Measurements from ENCODE around the gene PACSIN2. TPM values are rescaled to one million over a fixed set of nuclear protein-coding genes. Genes with fewer than 3 reads are reported as not detected.
A peak's percentile ranks its signal among the peaks of the same experiment; 100 is the strongest.

Gene PACSIN2
- polyA plus RNA-seq, 2 of the 4 experiments (the other 2 are of a cell fraction), result 60.3 to 94.0 TPM

DNA sequence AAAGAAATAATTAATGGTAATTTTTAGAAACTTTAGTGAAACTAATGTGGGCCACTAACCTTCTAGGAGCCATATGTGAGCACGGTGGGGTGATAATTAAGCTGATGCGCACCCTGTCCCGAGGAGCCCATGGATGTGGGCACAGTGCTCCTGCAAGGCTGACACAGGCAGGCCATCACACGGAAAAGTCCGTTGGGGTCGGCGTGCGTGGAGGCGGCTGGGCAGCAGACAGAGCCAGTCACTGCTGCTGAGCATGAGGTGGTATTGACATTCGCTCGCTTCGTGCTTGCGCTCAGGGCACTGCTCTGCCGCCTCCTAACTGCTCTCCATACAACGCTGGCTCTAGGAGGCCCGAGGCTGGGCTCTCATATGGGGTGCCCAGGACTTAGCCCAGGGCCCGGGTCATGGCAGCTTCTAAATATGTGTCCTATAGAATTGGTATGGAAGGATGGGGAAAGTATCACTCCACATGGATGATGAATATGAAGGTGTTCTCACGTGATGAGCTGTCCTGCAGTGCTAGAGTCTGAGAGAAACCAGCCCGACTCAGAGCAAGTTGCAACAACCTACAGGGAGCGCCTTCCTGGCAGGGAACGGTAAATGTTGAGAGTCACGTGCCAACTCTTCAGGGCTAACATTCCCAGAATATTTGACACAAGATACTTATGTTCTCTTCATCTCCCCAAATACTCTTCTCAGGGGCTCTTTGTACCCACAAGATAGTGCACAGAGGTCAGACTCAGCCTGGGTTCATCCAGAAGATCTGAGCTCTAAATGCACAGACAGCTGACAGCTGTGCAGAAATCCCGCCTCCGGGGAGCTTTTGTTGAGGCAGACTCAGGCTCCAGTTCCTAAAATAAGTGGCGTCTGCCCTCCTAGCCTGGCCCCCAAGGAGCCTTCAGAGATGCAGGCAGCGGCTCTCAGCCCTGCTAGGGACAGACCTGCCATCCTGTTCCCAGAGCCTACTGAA, 107.3 kb downstream of the PACSIN2 start:
- DNase-seq (ENCODE audit: low read depth in 1 of 2, low spot score in 1 of 2) (no peak), FAIRE-seq (no peak), ATAC-seq (no peak)
- ChIA-PET CTCF (interaction anchor here (1.0 to 4.3 kb wide), 4 partner anchors 12 to 40 kb away, joined by 3 to 24 read pairs (median 4); no protein-coding TSS in a partner anchor), POLR2A (no interaction called here)
- no peak overlapping the region for H3K27ac ChIP-seq
- H3K4me2 ChIP-seq, result no peak overlapping the region
- TF ChIP-seq RNF2 (IDR thresholded peaks at IDR 0.05; ENCODE audit: borderline replicate concordance, low read depth), result no peak
- no peak for TF ChIP-seq PBX3 (IDR thresholded peaks at IDR 0.05)
- no peak for TF ChIP-seq CBX2 (IDR thresholded peaks at IDR 0.05; ENCODE audit: borderline replicate concordance, low read depth)
- TF ChIP-seq, protein P1, sequence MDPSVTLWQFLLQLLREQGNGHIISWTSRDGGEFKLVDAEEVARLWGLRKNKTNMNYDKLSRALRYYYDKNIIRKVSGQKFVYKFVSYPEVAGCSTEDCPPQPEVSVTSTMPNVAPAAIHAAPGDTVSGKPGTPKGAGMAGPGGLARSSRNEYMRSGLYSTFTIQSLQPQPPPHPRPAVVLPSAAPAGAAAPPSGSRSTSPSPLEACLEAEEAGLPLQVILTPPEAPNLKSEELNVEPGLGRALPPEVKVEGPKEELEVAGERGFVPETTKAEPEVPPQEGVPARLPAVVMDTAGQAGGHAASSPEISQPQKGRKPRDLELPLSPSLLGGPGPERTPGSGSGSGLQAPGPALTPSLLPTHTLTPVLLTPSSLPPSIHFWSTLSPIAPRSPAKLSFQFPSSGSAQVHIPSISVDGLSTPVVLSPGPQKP (IDR thresholded peaks at IDR 0.05; ENCODE audit: low read depth, low read length), result no peak
- TF ChIP-seq KDM1A (IDR thresholded peaks at IDR 0.05; ENCODE audit: low read depth), result no peak
- no peak for TF ChIP-seq BHLHE40 (IDR thresholded peaks at IDR 0.05; ENCODE audit: low read depth, low read length)
- no peak for TF ChIP-seq ZFP36 (IDR thresholded peaks at IDR 0.05; ENCODE audit: borderline replicate concordance, partially characterized antibody)
- no peak for TF ChIP-seq ZSCAN20 (CRISPR knock-in tag; IDR thresholded peaks at IDR 0.05)
- TF ChIP-seq E2F6 (IDR thresholded peaks at IDR 0.05; ENCODE audit: borderline replicate concordance, low read depth), result no peak
- WGBS (ENCODE audit: missing lambda C conversion rate), result 90% methylated on average over 24 of the region's 26 CpGs
- no peak overlapping the region for H3K4me3 ChIP-seq
- no peaks in the 10 kb centered on the region for H3K9me3 ChIP-seq
- no peaks in the 10 kb centered on the region for H3K4me1 ChIP-seq

DNA sequence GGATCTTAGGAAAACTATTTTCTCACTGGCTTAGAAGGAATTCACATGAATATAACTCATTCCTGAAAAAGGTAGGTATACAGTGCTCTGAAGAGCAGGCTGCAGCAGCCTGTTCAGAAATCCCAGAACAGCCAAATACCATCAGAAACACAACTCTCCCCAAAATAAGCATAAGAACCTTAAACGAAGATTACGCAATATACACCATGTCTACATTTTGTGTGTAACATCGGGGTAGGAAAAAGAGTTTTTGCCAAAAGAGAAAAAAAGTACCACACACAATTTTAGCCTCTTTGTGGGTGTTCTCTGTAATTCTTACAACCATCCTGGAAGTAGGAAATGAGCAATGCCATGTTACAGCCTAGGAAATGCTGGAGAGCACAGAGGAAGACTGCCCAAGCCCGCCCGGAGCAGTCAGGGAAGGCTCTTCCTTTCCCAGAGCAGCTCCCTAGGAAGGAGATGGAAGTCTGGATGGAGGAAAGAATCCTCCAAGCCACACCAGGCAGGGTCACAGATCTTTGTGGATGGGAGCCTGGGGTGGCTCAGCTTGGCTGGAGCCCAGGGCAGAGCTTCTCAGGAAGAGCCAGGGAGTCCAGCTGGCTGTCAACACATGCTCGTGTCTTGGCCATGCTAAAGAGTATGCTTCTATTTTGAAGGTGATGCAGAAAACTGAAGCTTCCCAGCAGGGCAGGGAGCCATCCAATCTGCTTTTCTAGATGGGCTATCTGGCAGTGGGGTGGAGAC, 108.2 kb downstream of the PACSIN2 start:
- ChIA-PET POLR2A (no interaction called here), CTCF (interaction anchor here (1.0 to 4.3 kb wide), 4 partner anchors 13 to 39 kb away, joined by 3 to 24 read pairs (median 4); no protein-coding TSS in a partner anchor)
- no peaks in the 10 kb centered on the region for H3K9me3 ChIP-seq
- no peak for DNase-seq (ENCODE audit: low read depth in 1 of 2, low spot score in 1 of 2)
- H3K4me1 ChIP-seq, result no peaks in the 10 kb centered on the region
- no peak for FAIRE-seq
- no peak overlapping the region for H3K27ac ChIP-seq
- 86% methylated on average over 5 of the region's 6 CpGs for WGBS (ENCODE audit: missing lambda C conversion rate)
- H3K4me3 ChIP-seq, result no peak overlapping the region
- TF ChIP-seq POLR2AphosphoS2 (conservative IDR thresholded peaks at IDR 0.05; ENCODE audit: low read length) (no peak), JUNB (IDR thresholded peaks at IDR 0.05) (no peak), CEBPB (IDR thresholded peaks at IDR 0.05) (peak; percentile 38 to 65; a peak in 2 of 4 replicates), PHF8 (IDR thresholded peaks at IDR 0.05; ENCODE audit: borderline replicate concordance, low read depth) (no peak), RNF2 (IDR thresholded peaks at IDR 0.05; ENCODE audit: borderline replicate concordance, low read depth) (no peak), CBX2 (IDR thresholded peaks at IDR 0.05; ENCODE audit: borderline replicate concordance, low read depth) (no peak)
- no peak for ATAC-seq
- no peak overlapping the region for H3K4me2 ChIP-seq

DNA sequence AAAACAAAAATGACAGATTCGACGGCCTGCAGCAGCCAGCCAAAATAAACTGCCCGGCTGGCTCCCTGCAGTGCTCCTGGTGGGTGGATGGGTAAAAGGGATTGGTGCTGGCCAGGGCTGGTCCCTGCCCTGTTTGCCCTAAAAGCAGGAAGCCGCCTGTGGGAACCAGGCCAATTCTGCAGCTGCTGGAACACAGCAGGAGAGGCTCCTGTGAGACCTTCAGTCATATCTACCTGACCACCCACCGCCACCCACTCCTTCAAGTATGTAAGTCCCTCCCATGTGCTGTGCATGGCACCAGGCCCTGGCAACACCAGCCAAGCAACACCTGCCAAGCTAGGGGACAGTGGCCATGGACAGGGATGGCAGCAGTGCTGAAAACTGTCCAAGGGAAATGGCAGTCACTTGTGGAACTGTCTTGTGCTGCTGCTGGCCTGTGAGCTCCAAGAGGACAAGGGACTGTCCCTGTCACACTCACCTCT, 109.2 kb downstream of the PACSIN2 start:
- WGBS (ENCODE audit: missing lambda C conversion rate), result 71% methylated on average over 5 of the region's 5 CpGs
- no peak for ATAC-seq
- POLR2A ChIA-PET, result no interaction called here
- Histone ChIP-seq H3K4me1 (no peaks in the 10 kb centered on the region), H3K4me2 (no peak overlapping the region), H3K4me3 (no peak overlapping the region), H3K27ac (no peak overlapping the region), H3K9me3 (no peaks in the 10 kb centered on the region)
- no peak for DNase-seq (ENCODE audit: low read depth in 1 of 2, low spot score in 1 of 2)
- CTCF ChIA-PET, result no interaction called here
- TF ChIP-seq HOXA7 (CRISPR knock-in tag; IDR thresholded peaks at IDR 0.05), result no peak
- TF ChIP-seq FOSB (CRISPR knock-in tag; IDR thresholded peaks at IDR 0.05), result no peak
- TF ChIP-seq NFE2L2 (conservative IDR thresholded peaks at IDR 0.05; ENCODE audit: low read length), result no peak
- TF ChIP-seq HES2 (IDR thresholded peaks at IDR 0.05), result no peak
- no peak for TF ChIP-seq REST (IDR thresholded peaks at IDR 0.05)
- no peak for FAIRE-seq

Data from A549 (cell line).